ENCODE data around the gene RNF135.
A peak's percentile ranks its signal among the peaks of the same experiment; 100 is the strongest.
"Not testable (repeated sequence)": the region's sequence is repeated elsewhere in the genome, so short reads cannot be mapped to it uniquely, and the experiment has no call there.

The RNF135 gene

GRCh38 chr17:30965686-30966085 is 5.2 kb upstream of the RNF135 start:
- TF ChIP-seq POLR2A (IDR thresholded peaks at IDR 0.05; ENCODE audit: low read length) (no peak), GATA1 (IDR thresholded peaks at IDR 0.05; ENCODE audit: low read depth, low read length) (no peak)
- no peak for DNase-seq

- DNase-seq, result not testable (repeated sequence)
Measured at GRCh38 chr17:30967911-30968310, 2.9 kb upstream of the RNF135 start.

GRCh38 chr17:30969989-30970830 is 629 bp upstream of the RNF135 start:
- TF ChIP-seq POLR2A (IDR thresholded peaks at IDR 0.05; ENCODE audit: low read length) (no peak), GATA1 (IDR thresholded peaks at IDR 0.05; ENCODE audit: low read depth, low read length) (no peak)
- peak; percentile 53 to 60 for DNase-seq

- TF ChIP-seq POLR2A (IDR thresholded peaks at IDR 0.05; ENCODE audit: low read length) (no peak), GATA1 (IDR thresholded peaks at IDR 0.05; ENCODE audit: low read depth, low read length) (no peak)
Measured at GRCh38 chr17:30975042-30975820, 4.4 kb downstream of the RNF135 start.

GRCh38 chr17:30979919-30980318 is 9.1 kb downstream of the RNF135 start:
- not testable (repeated sequence) for DNase-seq

More at GRCh38 chr17:30975042-30975820, 4.4 kb downstream of the RNF135 start:
- DNase-seq, result no peak

GRCh38 chr17:30981531-30982519 is 11.0 kb downstream of the RNF135 start:
- no peak for DNase-seq

GRCh38 chr17:30982855-30983254 is 12.0 kb downstream of the RNF135 start:
- DNase-seq, result no peak
- TF ChIP-seq POLR2A (IDR thresholded peaks at IDR 0.05; ENCODE audit: low read length), result no peak
- no peak for TF ChIP-seq GATA1 (IDR thresholded peaks at IDR 0.05; ENCODE audit: low read depth, low read length)

More at GRCh38 chr17:30981531-30982519, 11.0 kb downstream of the RNF135 start:
- TF ChIP-seq GATA1 (IDR thresholded peaks at IDR 0.05; ENCODE audit: low read depth, low read length) (no peak), POLR2A (IDR thresholded peaks at IDR 0.05; ENCODE audit: low read length) (no peak)

GRCh38 chr17:30990458-30990857 is 19.6 kb downstream of the RNF135 start:
- no peak for DNase-seq
- TF ChIP-seq POLR2A (IDR thresholded peaks at IDR 0.05; ENCODE audit: low read length) (no peak), GATA1 (IDR thresholded peaks at IDR 0.05; ENCODE audit: low read depth, low read length) (no peak)

DNA sequence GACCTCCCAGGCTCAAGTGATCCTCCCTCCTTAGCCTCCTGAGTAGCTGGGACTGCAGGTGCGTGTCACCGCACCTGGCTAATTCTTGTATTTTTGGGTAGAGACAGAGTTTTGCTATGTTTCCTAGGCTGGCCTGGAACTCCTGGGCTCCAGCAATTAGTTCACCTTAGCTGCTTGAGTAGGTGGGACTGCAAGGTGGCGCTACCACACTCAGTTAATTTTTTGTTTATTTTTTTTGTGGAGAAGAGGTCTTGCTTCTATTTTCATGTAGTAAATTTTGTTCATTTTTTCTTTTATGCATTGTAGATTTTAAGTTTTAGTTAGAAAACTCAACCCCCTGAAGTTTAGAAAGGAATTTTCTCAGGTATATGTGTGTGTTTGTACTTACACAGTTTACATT is 21.7 kb downstream of the RNF135 start:
- TF ChIP-seq GATA1 (IDR thresholded peaks at IDR 0.05; ENCODE audit: low read depth, low read length), result no peak
- TF ChIP-seq POLR2A (IDR thresholded peaks at IDR 0.05; ENCODE audit: low read length), result no peak
- DNase-seq, result no peak

DNA sequence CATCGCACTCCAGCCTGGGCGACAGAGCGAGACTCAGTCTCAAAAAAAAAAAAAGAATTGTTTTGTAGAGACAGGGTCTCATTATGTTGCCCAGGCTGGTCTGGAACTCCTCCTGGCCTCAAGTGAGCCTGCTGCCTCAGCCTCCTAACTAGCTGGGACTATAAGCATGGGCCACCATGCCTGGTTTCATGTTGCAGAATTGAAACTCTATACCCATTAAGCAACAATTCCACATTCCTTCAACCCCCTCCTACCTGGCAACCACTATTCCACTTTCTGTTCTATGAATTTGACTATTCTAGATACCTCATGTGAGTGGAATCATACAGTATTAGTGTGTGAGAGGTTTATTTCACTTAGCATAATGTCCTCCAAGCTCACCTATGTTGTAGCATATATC is 24.5 kb downstream of the RNF135 start:
- TF ChIP-seq POLR2A (IDR thresholded peaks at IDR 0.05; ENCODE audit: low read length), result no peak
- TF ChIP-seq GATA1 (IDR thresholded peaks at IDR 0.05; ENCODE audit: low read depth, low read length), result no peak
- DNase-seq, result no peak

DNA sequence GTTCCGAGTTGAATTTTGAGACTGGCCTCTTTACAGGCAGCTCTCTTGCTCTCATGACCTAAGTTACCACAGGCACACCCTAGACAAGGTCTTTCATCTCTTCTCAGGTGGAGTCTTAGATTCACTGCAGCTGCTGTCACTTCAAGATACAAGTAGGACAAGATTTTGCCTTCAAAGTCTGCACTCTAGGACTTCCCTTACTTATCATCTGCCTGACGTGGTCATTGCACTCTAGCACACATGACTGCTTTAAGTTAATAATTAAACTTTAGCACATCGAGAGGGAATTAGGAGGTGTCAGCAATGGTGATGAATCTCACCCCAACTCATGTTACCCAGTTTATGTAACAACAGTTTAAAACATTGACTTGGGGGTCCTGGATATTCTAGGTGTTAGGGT is 25.6 kb downstream of the RNF135 start:
- no peak for TF ChIP-seq POLR2A (IDR thresholded peaks at IDR 0.05; ENCODE audit: low read length)
- no peak for TF ChIP-seq GATA1 (IDR thresholded peaks at IDR 0.05; ENCODE audit: low read depth, low read length)

DNA sequence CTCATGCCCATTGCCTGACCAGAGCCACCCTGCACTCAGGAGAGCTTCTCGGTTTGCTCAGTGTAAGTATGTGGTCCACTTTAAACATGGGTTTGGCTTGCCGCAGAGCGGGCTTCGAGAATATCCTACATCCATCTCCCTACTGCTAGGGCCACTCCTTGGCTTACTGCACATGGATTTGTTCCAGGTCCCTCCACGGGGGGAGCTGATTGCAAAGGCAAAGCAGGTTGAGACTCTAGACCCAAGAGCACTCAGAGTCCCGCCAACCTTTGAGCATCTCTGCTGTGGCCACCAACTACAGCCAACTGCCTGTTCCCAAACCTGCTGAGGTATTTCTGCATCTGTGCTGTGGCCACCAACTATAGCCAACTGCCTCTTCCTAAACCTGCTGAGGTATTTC is 26.4 kb downstream of the RNF135 start:
- DNase-seq, result no peak
- TF ChIP-seq POLR2A (IDR thresholded peaks at IDR 0.05; ENCODE audit: low read length) (no peak), GATA1 (IDR thresholded peaks at IDR 0.05; ENCODE audit: low read depth, low read length) (no peak)

More for the DNA sequence above, 25.6 kb downstream of the RNF135 start:
- DNase-seq, result no peak

- DNase-seq, result no peak
- no peak for TF ChIP-seq POLR2A (IDR thresholded peaks at IDR 0.05; ENCODE audit: low read length)
- TF ChIP-seq GATA1 (IDR thresholded peaks at IDR 0.05; ENCODE audit: low read depth, low read length), result no peak
Measured at GRCh38 chr17:30997842-30998241, 27.0 kb downstream of the RNF135 start.

DNA sequence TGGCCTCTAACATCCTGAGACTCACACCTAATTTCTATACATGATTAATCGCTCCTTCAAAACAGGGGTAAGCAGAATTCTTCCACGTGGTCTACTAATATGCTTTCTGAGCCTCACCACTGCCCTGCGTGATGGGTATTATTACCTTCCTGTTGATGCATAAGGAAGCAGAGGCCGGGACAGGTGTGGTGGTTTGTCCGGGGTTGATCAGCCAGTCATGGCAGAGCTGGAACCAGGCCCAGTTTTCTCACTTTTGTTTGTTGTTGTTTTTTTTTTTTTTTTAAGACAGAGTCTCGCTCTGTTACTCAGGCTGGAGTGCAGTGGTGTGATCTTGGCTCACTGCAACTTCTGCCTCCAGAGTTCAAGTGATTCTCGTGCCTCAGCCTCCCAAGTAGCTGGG is 31.2 kb downstream of the RNF135 start:
- TF ChIP-seq GATA1 (IDR thresholded peaks at IDR 0.05; ENCODE audit: low read depth, low read length) (no peak), POLR2A (IDR thresholded peaks at IDR 0.05; ENCODE audit: low read length) (no peak)
- no peak for DNase-seq
